Measurements from ENCODE around the gene KIR3DL3. TPM values are rescaled to one million over a fixed set of nuclear protein-coding genes. Genes with fewer than 3 reads are reported as not detected.
"Not testable (repeated sequence)": the region's sequence is repeated elsewhere in the genome, so short reads cannot be mapped to it uniquely, and the experiment has no call there.

Gene KIR3DL3
- total RNA-seq, 1 donor = not detected

- no peak overlapping the region for H3K4me3 ChIP-seq (ENCODE audit: low read depth, low read length)
- no peak for DNase-seq (ENCODE audit: low read depth)
- TF ChIP-seq CTCF (IDR thresholded peaks at IDR 0.05; ENCODE audit: insufficient read depth, low read depth, low read length) = no peak
Measured at GRCh38 chr19:54708781-54709180, 15.5 kb upstream of the KIR3DL3 start.

GRCh38 chr19:54709212-54709948 is 14.9 kb upstream of the KIR3DL3 start:
- TF ChIP-seq CTCF (IDR thresholded peaks at IDR 0.05; ENCODE audit: insufficient read depth, low read depth, low read length) = no peak
- no peak for DNase-seq (ENCODE audit: low read depth)
- H3K4me3 ChIP-seq (ENCODE audit: low read depth, low read length) = no peak overlapping the region

- not testable (repeated sequence) for DNase-seq (ENCODE audit: low read depth); H3K4me3 ChIP-seq (ENCODE audit: low read depth, low read length)
Measured at GRCh38 chr19:54709956-54710355, 14.3 kb upstream of the KIR3DL3 start.

GRCh38 chr19:54724644-54725043 is 402 bp downstream of the KIR3DL3 start:
- DNase-seq (ENCODE audit: low read depth) = no peak
- no peak overlapping the region for H3K4me3 ChIP-seq (ENCODE audit: low read depth, low read length)
- no peak for TF ChIP-seq CTCF (IDR thresholded peaks at IDR 0.05; ENCODE audit: insufficient read depth, low read depth, low read length)

- TF ChIP-seq CTCF (IDR thresholded peaks at IDR 0.05; ENCODE audit: insufficient read depth, low read depth, low read length) = no peak
- no peak overlapping the region for H3K4me3 ChIP-seq (ENCODE audit: low read depth, low read length)
- no peak for DNase-seq (ENCODE audit: low read depth)
Measured at GRCh38 chr19:54725321-54725720, 1.1 kb downstream of the KIR3DL3 start.

- no peak for TF ChIP-seq CTCF (IDR thresholded peaks at IDR 0.05; ENCODE audit: insufficient read depth, low read depth, low read length)
- H3K4me3 ChIP-seq (ENCODE audit: low read depth, low read length) = no peak overlapping the region
- DNase-seq (ENCODE audit: low read depth) = no peak
Measured at GRCh38 chr19:54727562-54727961, 3.3 kb downstream of the KIR3DL3 start.

GRCh38 chr19:54728167-54728566 is 3.9 kb downstream of the KIR3DL3 start:
- H3K4me3 ChIP-seq (ENCODE audit: low read depth, low read length) = no peak overlapping the region
- DNase-seq (ENCODE audit: low read depth) = no peak
- no peak for TF ChIP-seq CTCF (IDR thresholded peaks at IDR 0.05; ENCODE audit: insufficient read depth, low read depth, low read length)
